ENCODE measurements around the gene PUSL1. TPM values are rescaled to one million over a fixed set of nuclear protein-coding genes. Genes with fewer than 3 reads are reported as not detected.

Gene PUSL1
- polyA plus RNA-seq, 3 donors, result 6.6 to 13.5 (median 12.8) TPM

GRCh38 chr1:1274931-1275431 is 33.4 kb upstream of the PUSL1 start:
- WGBS, 3 donors, result 89 to 93% (median 92%) methylated on average over 15 of the region's 15 CpGs
- no peak overlapping the region for H3K27ac ChIP-seq (ENCODE audit: low read depth, low read length)

- H3K27ac ChIP-seq (ENCODE audit: low read depth, low read length), result no peak overlapping the region
- WGBS, 3 donors, result 80 to 85% (median 83%) methylated on average over 9 of the region's 9 CpGs
These were observed 32.6 kb upstream of the PUSL1 start for GRCh38 chr1:1275836-1276235.

- H3K27ac ChIP-seq (ENCODE audit: low read depth, low read length), result no peak overlapping the region
- 89 to 96% (median 94%) methylated on average over 13 of the region's 13 CpGs for WGBS, 3 donors
These were observed 29.8 kb upstream of the PUSL1 start for GRCh38 chr1:1278620-1279019.

- no peak overlapping the region for H3K27ac ChIP-seq (ENCODE audit: low read depth, low read length)
- WGBS, 3 donors, result 91 to 94% (median 94%) methylated on average over 16 to 17 of the region's 17 CpGs
These were observed 29.4 kb upstream of the PUSL1 start for GRCh38 chr1:1279028-1279427.

GRCh38 chr1:1280782-1281481 is 27.5 kb upstream of the PUSL1 start:
- no peak overlapping the region for H3K27ac ChIP-seq (ENCODE audit: low read depth, low read length)
- WGBS, 3 donors, result 89 to 91% (median 90%) methylated on average over 20 to 21 of the region's 21 CpGs

- WGBS, 3 donors, result 16 to 60% (median 52%) methylated on average over 22 to 26 of the region's 26 CpGs
- no peak overlapping the region for H3K27ac ChIP-seq (ENCODE audit: low read depth, low read length)
These were observed 26.7 kb upstream of the PUSL1 start for GRCh38 chr1:1281533-1282321.

GRCh38 chr1:1282998-1283397 is 25.4 kb upstream of the PUSL1 start:
- H3K27ac ChIP-seq (ENCODE audit: low read depth, low read length), result no peak overlapping the region
- WGBS, 3 donors, result 81 to 91% (median 83%) methylated on average over 14 of the region's 14 CpGs

GRCh38 chr1:1283821-1284220 is 24.6 kb upstream of the PUSL1 start:
- WGBS, 3 donors, result 13% methylated on average over 7 to 8 of the region's 9 CpGs
- no peak overlapping the region for H3K27ac ChIP-seq (ENCODE audit: low read depth, low read length)

- 74 to 87% (median 84%) methylated on average over 28 to 32 of the region's 32 CpGs for WGBS, 3 donors
- H3K27ac ChIP-seq (ENCODE audit: low read depth, low read length), result no peak overlapping the region
These were observed 23.9 kb upstream of the PUSL1 start for GRCh38 chr1:1284221-1285101.

- WGBS, 3 donors, result 88 to 95% (median 93%) methylated on average over 18 to 22 of the region's 22 CpGs
- H3K27ac ChIP-seq (ENCODE audit: low read depth, low read length), result no peak overlapping the region
These were observed 23.3 kb upstream of the PUSL1 start for GRCh38 chr1:1285102-1285571.

- WGBS, 3 donors, result 58 to 69% (median 69%) methylated on average over 31 to 37 of the region's 37 CpGs
- no peak overlapping the region for H3K27ac ChIP-seq (ENCODE audit: low read depth, low read length)
These were observed 22.6 kb upstream of the PUSL1 start for GRCh38 chr1:1285611-1286311.

- WGBS, 3 donors, result 58 to 64% (median 59%) methylated on average over 38 to 50 of the region's 50 CpGs
- no peak overlapping the region for H3K27ac ChIP-seq (ENCODE audit: low read depth, low read length)
These were observed 21.8 kb upstream of the PUSL1 start for GRCh38 chr1:1286313-1287261.

- WGBS, 3 donors, result 71 to 84% (median 81%) methylated on average over 43 to 46 of the region's 46 CpGs
- no peak overlapping the region for H3K27ac ChIP-seq (ENCODE audit: low read depth, low read length)
These were observed 20.9 kb upstream of the PUSL1 start for GRCh38 chr1:1287288-1288110.

- 41 to 66% (median 62%) methylated on average over 15 of the region's 15 CpGs for WGBS, 3 donors
- no peak overlapping the region for H3K27ac ChIP-seq (ENCODE audit: low read depth, low read length)
These were observed 18.1 kb upstream of the PUSL1 start for GRCh38 chr1:1290238-1290731.

- no peak overlapping the region for H3K27ac ChIP-seq (ENCODE audit: low read depth, low read length)
- 37 to 51% (median 37%) methylated on average over 26 to 28 of the region's 28 CpGs for WGBS, 3 donors
These were observed 17.3 kb upstream of the PUSL1 start for GRCh38 chr1:1291023-1291528.
